Fibroblast of lung (primary cell): ENCODE measurements around the gene HNRNPL. TPM values are rescaled to one million over a fixed set of nuclear protein-coding genes. Genes with fewer than 3 reads are reported as not detected.
"Not testable (repeated sequence)": the region's sequence is repeated elsewhere in the genome, so short reads cannot be mapped to it uniquely, and the experiment has no call there.

Experiments used
- DNase-seq, 2 donors: peaks; one replicate each; pipeline versions ENCODE4 v3.0.0 to v3.0.0-alpha.2; 2010; ENCODE audit warnings: low read depth in 2 of 2
- H2AFZ ChIP-seq: 2 replicates; pipeline ENCODE4 v1.5.1; 2012; ENCODE audit warnings: low read length, control low read depth, inconsistent platforms
- H3K27ac ChIP-seq: 2 replicates; pipeline ENCODE4 v1.5.1; 2011; ENCODE audit warnings: low read length, control low read depth; ENCODE audit not compliant: insufficient read depth
- H3K27me3 ChIP-seq: 2 replicates; pipeline ENCODE4 v1.5.1; 2011; ENCODE audit warnings: mild to moderate bottlenecking, low read length; ENCODE audit not compliant: control insufficient read depth, insufficient read depth
- H3K36me3 ChIP-seq: 2 replicates; pipeline ENCODE4 v1.5.1; 2011; ENCODE audit warnings: low read length; ENCODE audit not compliant: control insufficient read depth, insufficient read depth
- H3K4me1 ChIP-seq: 2 replicates; pipeline ENCODE4 v1.5.1; 2011; ENCODE audit warnings: low read length; ENCODE audit not compliant: control insufficient read depth, insufficient read depth; ENCODE audit errors: extremely low read depth
- H3K4me2 ChIP-seq: 2 replicates; pipeline ENCODE4 v1.5.1; 2011; ENCODE audit warnings: low read length, control low read depth; ENCODE audit not compliant: insufficient read depth; ENCODE audit errors: extremely low read depth
- H3K4me3 ChIP-seq, 4 experiments: fragments of 200-600 bp in 1 of 4; sonication (generic) in 1 of 4; replicated peaks in 1 of 4; 2 replicates each; pipeline ENCODE4 v1.5.1; 2011 to 2016; ENCODE audit warnings: low read length in 4 of 4, low read depth in 3 of 4, mild to moderate bottlenecking in 3 of 4, control low read depth in 2 of 4, inconsistent platforms in 1 of 4, mixed read lengths in 1 of 4; ENCODE audit not compliant: insufficient read depth in 1 of 4; ENCODE audit errors: control extremely low read depth in 1 of 4
- H3K79me2 ChIP-seq: 2 replicates; pipeline ENCODE4 v1.5.1; 2012; ENCODE audit warnings: mild to moderate bottlenecking, low read length, inconsistent platforms; ENCODE audit not compliant: control insufficient read depth, insufficient read depth
- H3K9ac ChIP-seq: 2 replicates; pipeline ENCODE4 v1.5.1; 2011; ENCODE audit warnings: mild to moderate bottlenecking, low read length, control low read depth; ENCODE audit not compliant: insufficient read depth
- H3K9me3 ChIP-seq: 2 replicates; pipeline ENCODE4 v1.5.1; 2012; ENCODE audit warnings: low read depth, low read length; ENCODE audit not compliant: control insufficient read depth, insufficient read depth
- H4K20me1 ChIP-seq: 2 replicates; pipeline ENCODE4 v1.5.1; 2011; ENCODE audit warnings: low read length; ENCODE audit not compliant: control insufficient read depth, insufficient read depth; ENCODE audit errors: extremely low read depth
- CTCF ChIP-seq, 2 donors: IDR thresholded peaks in 1 of 2; conservative IDR thresholded peaks in 1 of 2; 1 replicate in 1 of 2; 2 replicates in 1 of 2; pipeline ENCODE4 v1.5.1; 2011 to 2012; ENCODE audit warnings: low read length in 2 of 2, control low read depth in 1 of 2, inconsistent platforms in 1 of 2, low read depth in 1 of 2, mild to moderate bottlenecking in 1 of 2
- EZH2 ChIP-seq: IDR thresholded peaks from 2 replicates; pipeline ENCODE4 v1.5.1; 2012; ENCODE audit warnings: low read length, control low read depth, mild to moderate bottlenecking; ENCODE audit errors: missing control alignments
- polyA plus RNA-seq, 2 donors: library from polyadenylated mRNA; depleted of rRNA in 1 of 2; stranded (reverse) in 1 of 2; unstranded in 1 of 2; fragments of >200 nt; gene quantifications; 2 replicates each; pipeline ENCODE4 v1.2.1, GENCODE V29; 2011 to 2012; ENCODE audit warnings: missing spikeins in 1 of 2
- total RNA-seq: library from RNA; depleted of rRNA; stranded (reverse); fragments of >200 nt; gene quantifications from 2 replicates; pipeline ENCODE4 v1.2.1, GENCODE V29; 2014

Gene HNRNPL
- total and polyA plus RNA-seq, 2 donors (not counting 1 experiment from before 2014, with no cell fraction given): 184 to 189 TPM

DNA sequence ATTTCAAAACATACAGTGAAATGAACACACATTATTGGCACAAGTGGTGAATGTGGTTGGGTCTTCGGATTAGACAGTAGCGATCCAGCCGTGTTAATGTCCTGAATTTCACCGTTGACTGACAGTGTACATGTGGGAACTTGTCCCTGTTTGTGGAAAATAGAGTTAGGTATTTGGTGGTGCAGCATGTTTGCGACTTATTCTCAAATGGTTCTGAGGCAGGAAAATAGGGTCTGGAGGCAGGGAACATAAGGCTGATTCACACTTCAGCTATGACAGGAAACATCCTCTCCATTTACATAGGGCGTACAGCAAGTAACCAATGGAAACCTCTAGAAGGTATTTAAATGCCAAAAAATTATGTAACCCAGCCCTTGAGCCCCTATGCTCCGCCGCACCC lies 56.6 kb downstream of the HNRNPL start:
- no peaks in the 10 kb centered on the region for H3K4me1 ChIP-seq
- H2AFZ ChIP-seq: no peak overlapping the region
- no peaks in the 10 kb centered on the region for H4K20me1 ChIP-seq
- H3K9ac ChIP-seq: no peak overlapping the region
- no peak overlapping the region for H3K4me2 ChIP-seq
- no peaks in the 10 kb centered on the region for H3K79me2 ChIP-seq
- H3K27ac ChIP-seq: no peak overlapping the region
- no peak for TF ChIP-seq EZH2
- TF ChIP-seq CTCF (conservative IDR thresholded peaks at IDR 0.05 in 1 of 2, IDR thresholded peaks at IDR 0.05 in 1 of 2; ENCODE audit: low read depth in 1 of 2, low read length in 2 of 2): no peak
- no peaks in the 10 kb centered on the region for H3K36me3 ChIP-seq
- H3K9me3 ChIP-seq: no peaks in the 10 kb centered on the region
- H3K4me3 ChIP-seq: no peak overlapping the region
- peak; percentile 29 to 50 for DNase-seq
- H3K27me3 ChIP-seq: no peaks in the 10 kb centered on the region

GRCh38 chr19:38792250-38793111 lies 57.3 kb downstream of the HNRNPL start:
- TF ChIP-seq CTCF (conservative IDR thresholded peaks at IDR 0.05 in 1 of 2, IDR thresholded peaks at IDR 0.05 in 1 of 2; ENCODE audit: low read depth in 1 of 2, low read length in 2 of 2): peak in 1 of 2 donors; percentile 41
- TF ChIP-seq EZH2: no peak
- Histone ChIP-seq H3K4me2 (no peak overlapping the region), H3K27ac (no peak overlapping the region)

GRCh38 chr19:38791451-38792064 lies 58.2 kb downstream of the HNRNPL start:
- H3K4me1 ChIP-seq, DNase-seq, H3K4me2 ChIP-seq, H3K79me2 ChIP-seq, H3K27ac ChIP-seq, H4K20me1 ChIP-seq, H3K9ac ChIP-seq, H3K27me3 ChIP-seq, H3K36me3 ChIP-seq, H2AFZ ChIP-seq, H3K9me3 ChIP-seq: not testable (repeated sequence)
- H3K4me3 ChIP-seq: peak overlapping the region in 1 of 4 experiments; percentile 20

More at GRCh38 chr19:38792250-38793111, 57.3 kb downstream of the HNRNPL start:
- Histone ChIP-seq H3K4me1 (no peaks in the 10 kb centered on the region), H3K27me3 (no peaks in the 10 kb centered on the region), H3K36me3 (no peaks in the 10 kb centered on the region), H3K9me3 (no peaks in the 10 kb centered on the region), H3K4me3 (no peak overlapping the region), H3K79me2 (no peaks in the 10 kb centered on the region), H4K20me1 (no peaks in the 10 kb centered on the region), H2AFZ (no peak overlapping the region), H3K9ac (no peak overlapping the region)
- peak in 1 of 2 donors; percentile 14 for DNase-seq

DNA sequence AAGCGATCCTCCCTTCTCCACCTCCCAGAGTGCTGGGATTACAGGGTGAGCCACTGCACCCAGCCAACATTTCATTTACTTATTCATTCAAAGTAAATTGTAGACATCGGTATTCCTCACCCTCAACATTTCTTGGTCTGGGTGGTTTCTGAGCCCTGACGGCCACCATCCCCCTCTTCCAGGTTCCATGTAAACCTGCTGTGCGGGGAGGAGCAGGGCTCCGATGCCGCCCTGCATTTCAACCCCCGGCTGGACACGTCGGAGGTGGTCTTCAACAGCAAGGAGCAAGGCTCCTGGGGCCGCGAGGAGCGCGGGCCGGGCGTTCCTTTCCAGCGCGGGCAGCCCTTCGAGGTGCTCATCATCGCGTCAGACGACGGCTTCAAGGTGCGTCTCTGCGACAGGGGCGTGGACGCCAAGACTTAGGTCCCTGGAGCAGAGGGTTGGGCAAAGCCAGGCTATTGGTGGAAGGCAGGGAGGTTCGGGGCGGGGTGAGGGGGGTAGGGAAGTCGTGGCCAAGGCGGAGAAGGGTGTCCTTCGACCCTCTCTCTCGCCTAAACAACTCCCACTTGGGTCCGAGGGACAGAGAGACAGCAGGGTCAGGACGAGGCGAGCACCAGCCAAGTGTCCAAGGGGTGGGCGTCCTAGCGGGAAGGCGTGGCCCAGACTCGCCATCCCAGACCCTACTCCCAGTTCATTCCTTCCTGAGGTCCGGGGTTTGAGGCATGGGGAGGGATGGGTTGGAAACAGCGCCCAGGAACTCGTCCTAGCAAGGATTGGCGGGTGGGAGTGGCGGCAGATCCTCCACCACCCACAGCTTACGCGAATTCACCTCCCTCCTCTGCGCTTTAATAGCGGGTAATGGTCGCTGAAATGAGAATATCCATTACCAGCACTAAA lies 59.0 kb downstream of the HNRNPL start:
- H3K79me2 ChIP-seq, H4K20me1 ChIP-seq, H3K9me3 ChIP-seq, H2AFZ ChIP-seq, H3K36me3 ChIP-seq, DNase-seq, H3K27me3 ChIP-seq, H3K4me1 ChIP-seq, H3K9ac ChIP-seq, H3K27ac ChIP-seq, H3K4me2 ChIP-seq: not testable (repeated sequence)
- peak overlapping the region in 1 of 4 experiments; percentile 20 for H3K4me3 ChIP-seq
